CD14-positive monocyte (primary cell): ENCODE measurements around the gene PDLIM4. TPM values are rescaled to one million over a fixed set of nuclear protein-coding genes. Genes with fewer than 3 reads are reported as not detected.

ENCODE experiments used
- DNase-seq, 3 donors: peaks; one replicate each; pipeline ENCODE4 v3.0.0-alpha.2; 2011 to 2022
- H2AFZ ChIP-seq: 2 replicates; pipeline ENCODE4 v1.6.0; 2012; ENCODE audit warnings: mild to moderate bottlenecking, low read depth, low read length, inconsistent platforms; ENCODE audit not compliant: insufficient read depth, poor library complexity, severe bottlenecking
- H3K27ac ChIP-seq, 2 donors: 1 replicate in 1 of 2; 2 replicates in 1 of 2; pipeline ENCODE4 v1.5.1; 2012 to 2013; ENCODE audit warnings: low read length in 2 of 2, control low read depth in 1 of 2, inconsistent platforms in 1 of 2, low read depth in 1 of 2, mild to moderate bottlenecking in 1 of 2
- H3K27me3 ChIP-seq, 2 donors: one replicate each; pipeline versions ENCODE4 v1.6.0 to v1.6.1; 2011 to 2013; ENCODE audit warnings: low read length in 2 of 2; ENCODE audit not compliant: control insufficient read depth in 2 of 2, insufficient read depth in 2 of 2
- H3K36me3 ChIP-seq, 2 donors: replicated peaks in 1 of 2; 1 replicate in 1 of 2; 2 replicates in 1 of 2; pipeline versions ENCODE4 v1.5.1 to v1.6.1; 2012 to 2013; ENCODE audit warnings: low read length in 2 of 2, control low read depth in 1 of 2, inconsistent platforms in 1 of 2, mild to moderate bottlenecking in 1 of 2; ENCODE audit not compliant: insufficient read depth in 2 of 2, control insufficient read depth in 1 of 2
- H3K4me1 ChIP-seq, 2 donors: 1 replicate in 1 of 2; 2 replicates in 1 of 2; pipeline versions ENCODE4 v1.5.1 to v1.6.1; 2012 to 2013; ENCODE audit warnings: low read length in 2 of 2, control low read depth in 1 of 2, inconsistent platforms in 1 of 2, mild to moderate bottlenecking in 1 of 2, moderate library complexity in 1 of 2; ENCODE audit not compliant: insufficient read depth in 2 of 2, control insufficient read depth in 1 of 2
- H3K4me2 ChIP-seq: replicated peaks from 2 replicates; pipeline ENCODE3; 2012; ENCODE audit warnings: low read length, moderate library complexity, mild to moderate bottlenecking; ENCODE audit not compliant: poor library complexity, severe bottlenecking; ENCODE audit errors: extremely low read depth
- H3K4me3 ChIP-seq, 3 experiments: fragments of 200-600 bp in 1 of 3; sonication (generic) in 1 of 3; replicated peaks in 1 of 3; 1 replicate in 2 of 3; 2 replicates in 1 of 3; pipeline ENCODE4 v1.5.1; 2011 to 2013; ENCODE audit warnings: low read length in 3 of 3, mild to moderate bottlenecking in 3 of 3, control low read depth in 2 of 3, low read depth in 2 of 3, inconsistent platforms in 1 of 3, moderate library complexity in 1 of 3
- H3K79me2 ChIP-seq: 2 replicates; pipeline ENCODE4 v1.6.0; 2012; ENCODE audit warnings: mild to moderate bottlenecking, control low read depth, inconsistent platforms, low read length, moderate library complexity; ENCODE audit not compliant: insufficient read depth
- H3K9ac ChIP-seq: 2 replicates; pipeline ENCODE4 v1.6.0; 2017; ENCODE audit warnings: low read length, mild to moderate bottlenecking; ENCODE audit not compliant: insufficient read depth, poor library complexity, severe bottlenecking
- H3K9me3 ChIP-seq, 2 donors: replicated peaks in 1 of 2; 1 replicate in 1 of 2; 2 replicates in 1 of 2; pipeline versions ENCODE4 v1.5.1 to v1.6.1; 2012 to 2013; ENCODE audit warnings: low read length in 2 of 2, control low read depth in 1 of 2; ENCODE audit not compliant: control insufficient read depth in 1 of 2, insufficient read depth in 1 of 2
- H4K20me1 ChIP-seq: 2 replicates; pipeline ENCODE4 v1.6.0; 2012; ENCODE audit warnings: mild to moderate bottlenecking, low read length, control low read depth, moderate library complexity; ENCODE audit not compliant: insufficient read depth
- H3K27ac Mint-ChIP-seq, 7 donors: one replicate each; pipeline ENCODE4 v1.8.0; 2020; ENCODE audit warnings: mild to moderate bottlenecking in 7 of 7, mixed read lengths in 7 of 7, moderate library complexity in 6 of 7, inconsistent platforms in 2 of 7
- H3K27me3 Mint-ChIP-seq, 3 donors: one replicate each; pipeline ENCODE4 v1.8.0; 2021 to 2022; ENCODE audit warnings: low read depth in 3 of 3, mild to moderate bottlenecking in 3 of 3, mixed read lengths in 3 of 3, moderate library complexity in 3 of 3, inconsistent platforms in 1 of 3
- H3K36me3 Mint-ChIP-seq, 2 donors: one replicate each; pipeline ENCODE4 v1.8.0; 2020; ENCODE audit warnings: mixed read lengths in 2 of 2, inconsistent platforms in 1 of 2, mild to moderate bottlenecking in 1 of 2
- H3K4me1 Mint-ChIP-seq: one replicate; pipeline ENCODE4 v1.8.0; 2020; ENCODE audit warnings: mild to moderate bottlenecking, mixed read lengths
- H3K4me3 Mint-ChIP-seq, 2 donors: one replicate each; pipeline ENCODE4 v1.8.0; 2020; ENCODE audit warnings: mild to moderate bottlenecking in 2 of 2, mixed read lengths in 2 of 2, moderate library complexity in 1 of 2
- H3K9me3 Mint-ChIP-seq, 7 donors: one replicate each; pipeline ENCODE4 v1.8.0; 2020 to 2022; ENCODE audit warnings: mixed read lengths in 7 of 7, mild to moderate bottlenecking in 6 of 7, moderate library complexity in 6 of 7, inconsistent platforms in 2 of 7
- CTCF ChIP-seq: fragments of 200-600 bp; IDR thresholded peaks from one replicate; pipeline ENCODE4 v1.8.0; 2022; ENCODE audit warnings: antibody characterized with exemption, mild to moderate bottlenecking
- WGBS: methylation state at CpG from one replicate; pipeline ENCODE4 v1.1.5; 2013; ENCODE audit warnings: missing lambda C conversion rate; ENCODE audit not compliant: insufficient coverage; 5-methylcytosine and 5-hydroxymethylcytosine counted together
- intact Hi-C, 2 donors: fragments of 100-400 bp; cut with micrococcal nuclease; formaldehyde crosslinking; loops; one replicate each; pipeline versions ENCODE4 v1.15.0 to v1.15.1; 2023
- polyA plus RNA-seq, 3 donors: library from polyadenylated mRNA; depleted of rRNA in 1 of 3; unstranded in 2 of 3; stranded (reverse) in 1 of 3; fragments of 300-500 nt in 2 of 3; fragments of >200 nt in 1 of 3; fragmentation: Illumina TruSeq in 2 of 3; gene quantifications; 1 replicate in 2 of 3; 2 replicates in 1 of 3; pipeline ENCODE4 v1.2.3, GENCODE V29; 2012 to 2021

PDLIM4 gene
- polyA plus RNA-seq, 3 donors: not detected

- peaks cover 0 to 16% of the 10 kb centered on the region in 2 donors for H3K9me3 ChIP-seq
- no peak overlapping the region for H3K4me3 Mint-ChIP-seq
- H3K4me3 ChIP-seq: no peak overlapping the region
- H3K4me1 Mint-ChIP-seq: no peaks in the 10 kb centered on the region
- no peaks in the 10 kb centered on the region for H4K20me1 ChIP-seq
- no peak overlapping the region for H2AFZ ChIP-seq
- H3K36me3 Mint-ChIP-seq: peaks cover 0 to 3% of the 10 kb centered on the region in 2 donors
- H3K27ac ChIP-seq: no peak overlapping the region
- intact Hi-C loops: no loop called here
- H3K9me3 Mint-ChIP-seq: peaks cover 16 to 46% (median 27%) of the 10 kb centered on the region in 7 donors
- no peaks in the 10 kb centered on the region for H3K79me2 ChIP-seq
- peaks cover 0 to 5% (median 5%) of the 10 kb centered on the region in 3 donors for H3K27me3 Mint-ChIP-seq
- TF ChIP-seq CTCF: no peak
- H3K9ac ChIP-seq: no peak overlapping the region
- WGBS: 100% methylated on average over 1 of the region's 3 CpGs
- no peak overlapping the region for H3K4me2 ChIP-seq
- H3K4me1 ChIP-seq: no peaks in the 10 kb centered on the region
- no peaks in the 10 kb centered on the region for H3K27me3 ChIP-seq
- no peak for DNase-seq
- peak overlapping the region in 1 of 7 donors; percentile 6 for H3K27ac Mint-ChIP-seq
- no peaks in the 10 kb centered on the region for H3K36me3 ChIP-seq
Observed at GRCh38 chr5:132243366-132243977, 14.0 kb upstream of the PDLIM4 start.

GRCh38 chr5:132245593-132245992 is 11.9 kb upstream of the PDLIM4 start:
- H3K4me3 Mint-ChIP-seq: no peak overlapping the region
- Histone ChIP-seq H3K79me2 (no peaks in the 10 kb centered on the region), H4K20me1 (no peaks in the 10 kb centered on the region), H3K27me3 (no peaks in the 10 kb centered on the region), H3K4me3 (no peak overlapping the region), H3K9ac (no peak overlapping the region), H2AFZ (no peak overlapping the region), H3K36me3 (no peaks in the 10 kb centered on the region), H3K9me3 (peaks cover 0 to 16% of the 10 kb centered on the region in 2 donors), H3K4me1 (no peaks in the 10 kb centered on the region), H3K27ac (no peak overlapping the region), H3K4me2 (no peak overlapping the region)
- no CpG with 5 or more reads among the region's 1 CpG for WGBS
- peaks cover 0 to 3% of the 10 kb centered on the region in 2 donors for H3K36me3 Mint-ChIP-seq
- no peaks in the 10 kb centered on the region for H3K4me1 Mint-ChIP-seq
- no peak overlapping the region for H3K27ac Mint-ChIP-seq
- H3K9me3 Mint-ChIP-seq: peaks cover 16 to 46% (median 27%) of the 10 kb centered on the region in 7 donors
- intact Hi-C loops: no loop called here
- DNase-seq: no peak
- peaks cover 0 to 6% (median 4%) of the 10 kb centered on the region in 3 donors for H3K27me3 Mint-ChIP-seq
- TF ChIP-seq CTCF: no peak
